Measurements from ENCODE around the gene ASTN1. TPM values are rescaled to one million over a fixed set of nuclear protein-coding genes. Genes with fewer than 3 reads are reported as not detected.

ASTN1 gene
- total and polyA plus RNA-seq, 9 donors, result 1.1 to 14.8 (median 2.7) TPM

DNA sequence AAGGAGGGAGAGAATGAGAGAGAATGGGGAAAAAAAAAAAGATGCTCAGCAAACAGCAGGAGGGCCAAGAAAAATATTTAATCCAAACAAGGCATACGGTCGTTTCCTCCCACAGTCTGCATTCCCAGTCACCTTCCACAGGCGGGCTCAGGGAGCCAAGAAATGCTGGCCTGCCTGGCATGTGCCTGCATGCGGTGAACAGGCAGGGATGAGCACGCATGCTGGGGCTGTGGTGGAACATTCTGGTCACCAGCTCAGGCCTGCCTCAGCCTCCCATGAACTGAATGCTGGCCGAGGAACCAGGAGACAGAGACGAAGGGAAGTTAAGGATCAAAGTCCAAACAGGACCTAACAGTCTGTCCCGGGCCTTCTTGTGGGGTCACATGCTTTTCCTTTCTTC is 335.3 kb downstream of the ASTN1 start:
- WGBS, 3 donors, result 22 to 25% (median 22%) methylated on average over 8 of the region's 8 CpGs
- Histone ChIP-seq H3K36me3 (no peaks in the 10 kb centered on the region), H3K27ac (no peak overlapping the region), H3K9me3 (no peaks in the 10 kb centered on the region), H3K4me1 (ENCODE audit: insufficient read depth) (no peaks in the 10 kb centered on the region), H3K27me3 (no peaks in the 10 kb centered on the region), H3K4me3 (no peak overlapping the region)
- TF ChIP-seq POLR2A (IDR thresholded peaks at IDR 0.05), result no peak
- TF ChIP-seq EP300 (IDR thresholded peaks at IDR 0.05), result no peak
- no peak for TF ChIP-seq CTCF (IDR thresholded peaks at IDR 0.05)
- DNase-seq, result no peak
- intact Hi-C loops (cut with DNase I), result no loop called here

- no peaks in the 10 kb centered on the region for H3K27me3 ChIP-seq
- no peak overlapping the region for H3K27ac ChIP-seq
- H3K36me3 ChIP-seq, result no peaks in the 10 kb centered on the region
- H3K9me3 ChIP-seq, result no peaks in the 10 kb centered on the region
- no peak overlapping the region for H3K4me3 ChIP-seq
- 42 to 47% (median 46%) methylated on average over 1 of the region's 1 CpG for WGBS, 3 donors
- no peak for TF ChIP-seq EP300 (IDR thresholded peaks at IDR 0.05)
- intact Hi-C loops (cut with DNase I), result no loop called here
- no peaks in the 10 kb centered on the region for H3K4me1 ChIP-seq (ENCODE audit: insufficient read depth)
- DNase-seq, result no peak
Observed at GRCh38 chr1:176826265-176826664, 338.2 kb downstream of the ASTN1 start.

- no peak overlapping the region for H3K4me3 ChIP-seq
- H3K36me3 ChIP-seq, result no peaks in the 10 kb centered on the region
- H3K27me3 ChIP-seq, result no peaks in the 10 kb centered on the region
- no peaks in the 10 kb centered on the region for H3K9me3 ChIP-seq
- no peaks in the 10 kb centered on the region for H3K4me1 ChIP-seq (ENCODE audit: insufficient read depth)
- no peak overlapping the region for H3K27ac ChIP-seq
- no peak for DNase-seq
- TF ChIP-seq EP300 (IDR thresholded peaks at IDR 0.05) (no peak), POLR2A (IDR thresholded peaks at IDR 0.05) (no peak), CTCF (IDR thresholded peaks at IDR 0.05) (no peak)
- 50 to 54% (median 52%) methylated on average over 5 of the region's 5 CpGs for WGBS, 3 donors
- intact Hi-C loops (cut with DNase I), result no loop called here
Observed at GRCh38 chr1:176820391-176821031, 344.0 kb downstream of the ASTN1 start.

DNA sequence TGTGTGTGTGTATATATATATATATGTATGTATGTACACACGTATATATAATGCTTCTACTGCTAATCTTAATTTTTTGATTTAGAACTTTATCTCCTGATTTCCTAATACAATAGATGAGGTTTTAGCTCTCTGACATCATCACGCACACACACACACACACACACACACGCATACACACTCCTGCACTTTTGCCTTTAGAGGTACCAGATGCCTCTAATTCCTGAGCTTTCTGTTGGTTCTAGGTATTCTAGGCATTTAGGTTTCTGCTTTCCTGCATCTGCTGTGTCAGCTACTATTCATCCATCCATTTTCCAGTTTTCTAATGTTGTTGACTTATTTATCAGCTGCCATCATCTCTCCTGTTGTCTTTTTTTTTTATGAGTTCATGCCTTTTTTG is 348.3 kb downstream of the ASTN1 start:
- DNase-seq, result no peak
- Histone ChIP-seq H3K27ac (no peak overlapping the region), H3K27me3 (no peaks in the 10 kb centered on the region), H3K4me1 (ENCODE audit: insufficient read depth) (no peaks in the 10 kb centered on the region), H3K4me3 (no peak overlapping the region), H3K36me3 (no peaks in the 10 kb centered on the region), H3K9me3 (no peaks in the 10 kb centered on the region)
- intact Hi-C loops (cut with DNase I), result no loop called here
- 80 to 89% (median 83%) methylated on average over 3 of the region's 3 CpGs for WGBS, 3 donors
- TF ChIP-seq EP300 (IDR thresholded peaks at IDR 0.05), result no peak
- no peak for TF ChIP-seq CTCF (IDR thresholded peaks at IDR 0.05)
- TF ChIP-seq POLR2A (IDR thresholded peaks at IDR 0.05), result no peak

DNA sequence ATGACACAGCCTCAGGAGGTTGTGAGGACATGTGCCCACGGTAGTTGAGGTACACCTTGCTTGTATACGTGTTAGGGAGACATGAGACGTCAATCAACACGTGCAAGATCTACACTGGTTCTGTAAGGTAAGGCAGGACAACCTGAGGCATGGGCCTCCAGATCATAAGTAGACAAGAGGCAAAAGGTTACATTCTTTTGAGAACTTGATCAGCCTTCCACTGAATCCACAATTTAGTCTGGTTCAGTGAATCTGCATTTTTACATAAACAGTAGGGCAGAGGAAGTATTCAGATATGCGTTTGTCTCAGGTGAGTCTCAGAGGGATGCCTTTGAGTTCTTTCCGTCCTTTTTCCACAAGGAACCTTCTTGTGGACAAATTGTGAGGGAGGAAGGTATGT is 348.9 kb downstream of the ASTN1 start:
- DNase-seq, result no peak
- intact Hi-C loops (cut with DNase I), result no loop called here
- no peaks in the 10 kb centered on the region for H3K9me3 ChIP-seq
- no peaks in the 10 kb centered on the region for H3K27me3 ChIP-seq
- no peaks in the 10 kb centered on the region for H3K36me3 ChIP-seq
- H3K27ac ChIP-seq, result no peak overlapping the region
- TF ChIP-seq EP300 (IDR thresholded peaks at IDR 0.05), result no peak
- no peak for TF ChIP-seq CTCF (IDR thresholded peaks at IDR 0.05)
- no peak for TF ChIP-seq POLR2A (IDR thresholded peaks at IDR 0.05)
- H3K4me3 ChIP-seq, result no peak overlapping the region
- WGBS, 3 donors, result 82 to 83% (median 82%) methylated on average over 6 of the region's 6 CpGs
- H3K4me1 ChIP-seq (ENCODE audit: insufficient read depth), result no peaks in the 10 kb centered on the region
